ENCODE data around the gene SERINC2.

DNA sequence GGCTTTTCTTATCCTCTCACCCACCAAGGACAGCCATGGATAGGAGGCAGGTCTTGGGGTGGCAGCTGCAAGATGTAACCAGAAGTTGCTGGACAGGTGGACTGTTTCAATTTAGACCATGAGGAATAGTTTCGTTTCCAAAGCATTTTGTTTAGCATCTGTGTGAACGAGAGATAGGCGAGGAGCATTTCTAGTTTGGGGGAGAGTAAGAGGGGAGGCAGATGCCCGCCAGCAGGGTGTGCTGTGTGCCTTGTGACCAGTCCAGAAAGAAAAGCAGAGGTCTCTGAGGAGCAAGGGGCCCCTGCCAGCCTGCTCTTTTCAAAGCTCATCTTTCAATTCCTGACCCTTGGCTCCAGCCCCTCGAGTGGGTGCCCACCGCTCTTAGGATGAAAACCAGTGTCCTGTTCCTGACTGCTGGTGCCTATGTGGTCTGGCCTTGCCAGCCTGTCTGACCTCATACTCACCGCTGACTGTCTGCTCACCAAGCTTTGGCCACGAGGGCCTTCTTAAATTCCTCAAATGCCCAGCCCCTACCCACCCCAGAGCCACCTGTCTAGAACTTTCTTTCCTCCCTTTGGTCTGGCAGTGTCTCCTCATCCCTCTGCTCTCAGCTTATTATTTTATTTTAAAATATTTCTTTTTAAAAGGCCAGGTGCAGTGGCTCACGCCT, 8.5 kb downstream of the SERINC2 start:
- TF ChIP-seq, protein P1, sequence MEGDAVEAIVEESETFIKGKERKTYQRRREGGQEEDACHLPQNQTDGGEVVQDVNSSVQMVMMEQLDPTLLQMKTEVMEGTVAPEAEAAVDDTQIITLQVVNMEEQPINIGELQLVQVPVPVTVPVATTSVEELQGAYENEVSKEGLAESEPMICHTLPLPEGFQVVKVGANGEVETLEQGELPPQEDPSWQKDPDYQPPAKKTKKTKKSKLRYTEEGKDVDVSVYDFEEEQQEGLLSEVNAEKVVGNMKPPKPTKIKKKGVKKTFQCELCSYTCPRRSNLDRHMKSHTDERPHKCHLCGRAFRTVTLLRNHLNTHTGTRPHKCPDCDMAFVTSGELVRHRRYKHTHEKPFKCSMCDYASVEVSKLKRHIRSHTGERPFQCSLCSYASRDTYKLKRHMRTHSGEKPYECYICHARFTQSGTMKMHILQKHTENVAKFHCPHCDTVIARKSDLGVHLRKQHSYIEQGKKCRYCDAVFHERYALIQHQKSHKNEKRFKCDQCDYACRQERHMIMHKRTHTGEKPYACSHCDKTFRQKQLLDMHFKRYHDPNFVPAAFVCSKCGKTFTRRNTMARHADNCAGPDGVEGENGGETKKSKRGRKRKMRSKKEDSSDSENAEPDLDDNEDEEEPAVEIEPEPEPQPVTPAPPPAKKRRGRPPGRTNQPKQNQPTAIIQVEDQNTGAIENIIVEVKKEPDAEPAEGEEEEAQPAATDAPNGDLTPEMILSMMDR (IDR thresholded peaks at IDR 0.05), result peak in 1 of 4 experiments; percentile 11
- no peak for TF ChIP-seq POLR2AphosphoS5 (IDR thresholded peaks at IDR 0.05)
- no peak for TF ChIP-seq POLR2A (IDR thresholded peaks at IDR 0.05)

Measured in sigmoid colon (tissue), 4 donors.